WERI-Rb-1 (cell line): ENCODE data around the gene EGF.

Experiments used
- DNase-seq: peaks from one replicate; pipeline ENCODE4 v3.0.0-alpha.2; 2020
- H3K27ac ChIP-seq: fragments of 250-450 bp; sonication (Bioruptor Pico); 2 replicates; pipeline ENCODE4 v1.5.1; 2020; ENCODE audit warnings: mild to moderate bottlenecking, moderate library complexity
- H3K27me3 ChIP-seq: fragments of 250-450 bp; sonication (Bioruptor Pico); 2 replicates; pipeline ENCODE4 v1.5.1; 2021; ENCODE audit warnings: mild to moderate bottlenecking, low read depth, moderate library complexity; ENCODE audit not compliant: insufficient read depth, severe bottlenecking
- H3K36me3 ChIP-seq: fragments of 250-450 bp; sonication (Bioruptor Pico); 2 replicates; pipeline ENCODE4 v1.5.1; 2020; ENCODE audit warnings: mild to moderate bottlenecking, moderate library complexity
- H3K4me3 ChIP-seq: 2 replicates; pipeline ENCODE4 v1.5.1; 2011; ENCODE audit warnings: low read depth, mild to moderate bottlenecking, control low read depth, low read length
- H3K9me3 ChIP-seq: fragments of 250-450 bp; sonication (Bioruptor Pico); 2 replicates; pipeline ENCODE4 v1.5.1; 2021; ENCODE audit warnings: mild to moderate bottlenecking, moderate library complexity; ENCODE audit not compliant: severe bottlenecking
- CTCF ChIP-seq: IDR thresholded peaks from 2 replicates; pipeline ENCODE4 v1.5.1; 2011; ENCODE audit warnings: low read depth, mild to moderate bottlenecking, control low read depth, inconsistent platforms, low read length

EGF gene

GRCh38 chr4:109912706-109913595 is at the start of gene EGF:
Gene EGF, plus strand, starts transcription at chr4:109912883. Its CDS starts 453 bp downstream, at chr4:109913336.
- Histone ChIP-seq H3K27ac (no peak within 1 kb of the TSS), H3K36me3 (no peaks in the 10 kb centered on the region), H3K9me3 (no peaks in the 10 kb centered on the region), H3K27me3 (no peaks in the 10 kb centered on the region), H3K4me3 (no peak within 1 kb of the TSS)
- no peak for DNase-seq
- TF ChIP-seq CTCF, result no peak

GRCh38 chr4:109864134-109864533 is 48.5 kb upstream of the EGF start:
- Histone ChIP-seq H3K27me3 (no peaks in the 10 kb centered on the region), H3K36me3 (no peaks in the 10 kb centered on the region), H3K27ac (no peak overlapping the region), H3K4me3 (no peak overlapping the region), H3K9me3 (no peaks in the 10 kb centered on the region)
- DNase-seq, result no peak
- TF ChIP-seq CTCF, result no peak

- Histone ChIP-seq H3K27me3 (no peaks in the 10 kb centered on the region), H3K4me3 (no peak overlapping the region), H3K36me3 (no peaks in the 10 kb centered on the region; the same call in 1 of the 2 replicates), H3K9me3 (no peaks in the 10 kb centered on the region), H3K27ac (no peak overlapping the region)
- DNase-seq, result no peak
- no peak for TF ChIP-seq CTCF
These were observed 42.6 kb upstream of the EGF start for GRCh38 chr4:109870061-109870460.

- Histone ChIP-seq H3K36me3 (no peaks in the 10 kb centered on the region; the same call in 1 of the 2 replicates), H3K9me3 (no peaks in the 10 kb centered on the region), H3K27ac (no peak overlapping the region), H3K4me3 (no peak overlapping the region), H3K27me3 (no peaks in the 10 kb centered on the region)
- DNase-seq, result no peak
- no peak for TF ChIP-seq CTCF
These were observed 40.6 kb upstream of the EGF start for GRCh38 chr4:109872065-109872464.

GRCh38 chr4:109872950-109873656 is 39.6 kb upstream of the EGF start:
- Histone ChIP-seq H3K27me3 (no peaks in the 10 kb centered on the region), H3K27ac (no peak overlapping the region), H3K36me3 (no peaks in the 10 kb centered on the region; the same call in 1 of the 2 replicates), H3K9me3 (no peaks in the 10 kb centered on the region), H3K4me3 (no peak overlapping the region)
- TF ChIP-seq CTCF, result no peak
- peak; percentile 47 for DNase-seq
